GM04504 (cell line): ENCODE data around the gene DGKH.
A peak's percentile ranks its signal among the peaks of the same experiment; 100 is the strongest.
"Not testable (repeated sequence)": the region's sequence is repeated elsewhere in the genome, so short reads cannot be mapped to it uniquely, and the experiment has no call there.

Experiments used
- DNase-seq: peaks from one replicate; pipeline ENCODE4 v3.0.0-alpha.2; 2012; ENCODE audit warnings: low read depth

Gene DGKH

GRCh38 chr13:42164557-42165125 is 116.2 kb downstream of the DGKH start:
- DNase-seq, result no peak

GRCh38 chr13:42168496-42168895 is 120.0 kb downstream of the DGKH start:
- no peak for DNase-seq

- DNase-seq, result no peak
Observed at GRCh38 chr13:42170029-42170428, 121.6 kb downstream of the DGKH start.

- no peak for DNase-seq
Observed at GRCh38 chr13:42173789-42174343, 125.4 kb downstream of the DGKH start.

- DNase-seq, result no peak
Observed at GRCh38 chr13:42174344-42175162, 126.1 kb downstream of the DGKH start.

GRCh38 chr13:42176294-42176693 is 127.8 kb downstream of the DGKH start:
- DNase-seq, result no peak

GRCh38 chr13:42177189-42177588 is 128.7 kb downstream of the DGKH start:
- DNase-seq, result no peak

- no peak for DNase-seq
Observed at GRCh38 chr13:42181381-42181953, 133.0 kb downstream of the DGKH start.

GRCh38 chr13:42189061-42189460 is 140.6 kb downstream of the DGKH start:
- DNase-seq, result no peak

GRCh38 chr13:42190529-42190928 is 142.1 kb downstream of the DGKH start:
- no peak for DNase-seq

- no peak for DNase-seq
Observed at GRCh38 chr13:42211704-42212464, 163.4 kb downstream of the DGKH start.

- DNase-seq, result no peak
Observed at GRCh38 chr13:42214446-42214845, 166.0 kb downstream of the DGKH start.

GRCh38 chr13:42215578-42216421 is 167.4 kb downstream of the DGKH start:
- peak; percentile 12 for DNase-seq

- DNase-seq, result no peak
Observed at GRCh38 chr13:42216422-42216735, 167.9 kb downstream of the DGKH start.

- no peak for DNase-seq
Observed at GRCh38 chr13:42218576-42218975, 170.1 kb downstream of the DGKH start.

GRCh38 chr13:42219051-42219450 is 170.6 kb downstream of the DGKH start:
- DNase-seq, result no peak

- DNase-seq, result no peak
Observed at GRCh38 chr13:42219876-42220275, 171.4 kb downstream of the DGKH start.

GRCh38 chr13:42221121-42221765 is 172.8 kb downstream of the DGKH start:
- no peak for DNase-seq

GRCh38 chr13:42223681-42224080 is 175.2 kb downstream of the DGKH start:
- DNase-seq, result no peak

- no peak for DNase-seq
Observed at GRCh38 chr13:42225051-42225450, 176.6 kb downstream of the DGKH start.

GRCh38 chr13:42226759-42227158 is 178.3 kb downstream of the DGKH start:
- not testable (repeated sequence) for DNase-seq
